ENCODE data around the gene VSTM1. TPM values are rescaled to one million over a fixed set of nuclear protein-coding genes. Genes with fewer than 3 reads are reported as not detected.
"Not testable (repeated sequence)": the region's sequence is repeated elsewhere in the genome, so short reads cannot be mapped to it uniquely, and the experiment has no call there.

VSTM1 gene, protein sequence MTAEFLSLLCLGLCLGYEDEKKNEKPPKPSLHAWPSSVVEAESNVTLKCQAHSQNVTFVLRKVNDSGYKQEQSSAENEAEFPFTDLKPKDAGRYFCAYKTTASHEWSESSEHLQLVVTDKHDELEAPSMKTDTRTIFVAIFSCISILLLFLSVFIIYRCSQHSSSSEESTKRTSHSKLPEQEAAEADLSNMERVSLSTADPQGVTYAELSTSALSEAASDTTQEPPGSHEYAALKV
- polyA plus RNA-seq: 1 to 10 TPM in 1 of 3 donors, not detected in 2; 1.1 TPM

- no peak within 1 kb of the TSS for H3K27ac Mint-ChIP-seq
- H3K9me3 Mint-ChIP-seq: no peaks in the 10 kb centered on the region
- H3K4me1 Mint-ChIP-seq: no peaks in the 10 kb centered on the region
- no peak for DNase-seq
- H3K27me3 Mint-ChIP-seq (ENCODE audit: low read depth in 3 of 3): peaks cover 2 to 12% (median 6%) of the 10 kb centered on the region in 3 donors
- no peaks in the 10 kb centered on the region for H3K36me3 Mint-ChIP-seq
- H3K4me3 Mint-ChIP-seq: no peak within 1 kb of the TSS
Measured at GRCh38 chr19:54063350-54064116, at the start of gene VSTM1. Gene VSTM1 (minus strand): TSS chr19:54063897. CDS start chr19:54063777, 120 bp downstream.

DNA sequence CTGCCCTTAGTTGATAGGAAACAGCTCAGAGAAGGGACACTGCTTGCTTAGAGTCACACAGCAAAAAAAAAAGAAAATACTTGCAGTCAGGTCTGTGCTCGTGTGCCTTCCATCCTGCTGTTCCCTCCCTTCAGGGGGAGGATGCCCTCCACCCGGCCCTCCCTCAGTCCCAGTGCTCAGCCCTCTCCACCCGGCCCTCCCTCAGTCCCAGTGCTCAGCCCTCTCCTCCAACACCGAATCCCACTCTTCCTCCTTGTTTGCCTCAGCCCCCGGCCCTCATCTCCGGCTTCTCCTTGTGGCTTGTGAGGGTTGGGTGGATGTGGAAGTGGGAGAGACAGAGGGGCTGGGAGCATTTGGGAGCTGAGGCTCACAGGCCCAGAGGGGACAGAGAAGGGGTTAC lies 46.0 kb upstream of the VSTM1 start:
- Mint-ChIP-seq H3K36me3 (peaks cover 7 to 20% (median 11%) of the 10 kb centered on the region in 3 donors), H3K4me1 (peaks cover 14 to 29% of the 10 kb centered on the region in 2 donors)
- DNase-seq: no peak

GRCh38 chr19:54108496-54108895 lies 44.8 kb upstream of the VSTM1 start:
- no peaks in the 10 kb centered on the region for H3K9me3 Mint-ChIP-seq
- no peak overlapping the region for H3K4me3 Mint-ChIP-seq
- H3K36me3 Mint-ChIP-seq: peaks cover 7 to 20% (median 11%) of the 10 kb centered on the region in 3 donors
- H3K27me3 Mint-ChIP-seq (ENCODE audit: low read depth in 3 of 3): peaks cover 0 to 4% (median 0%) of the 10 kb centered on the region in 3 donors
- H3K27ac Mint-ChIP-seq: no peak overlapping the region
- no peak for DNase-seq
- H3K4me1 Mint-ChIP-seq: peaks cover 5 to 19% of the 10 kb centered on the region in 2 donors

More for the DNA sequence above, 46.0 kb upstream of the VSTM1 start:
- peaks cover 0 to 6% (median 3%) of the 10 kb centered on the region in 3 donors for H3K27me3 Mint-ChIP-seq (ENCODE audit: low read depth in 3 of 3)
- no peak overlapping the region for H3K4me3 Mint-ChIP-seq
- H3K9me3 Mint-ChIP-seq: no peaks in the 10 kb centered on the region
- no peak overlapping the region for H3K27ac Mint-ChIP-seq

DNA sequence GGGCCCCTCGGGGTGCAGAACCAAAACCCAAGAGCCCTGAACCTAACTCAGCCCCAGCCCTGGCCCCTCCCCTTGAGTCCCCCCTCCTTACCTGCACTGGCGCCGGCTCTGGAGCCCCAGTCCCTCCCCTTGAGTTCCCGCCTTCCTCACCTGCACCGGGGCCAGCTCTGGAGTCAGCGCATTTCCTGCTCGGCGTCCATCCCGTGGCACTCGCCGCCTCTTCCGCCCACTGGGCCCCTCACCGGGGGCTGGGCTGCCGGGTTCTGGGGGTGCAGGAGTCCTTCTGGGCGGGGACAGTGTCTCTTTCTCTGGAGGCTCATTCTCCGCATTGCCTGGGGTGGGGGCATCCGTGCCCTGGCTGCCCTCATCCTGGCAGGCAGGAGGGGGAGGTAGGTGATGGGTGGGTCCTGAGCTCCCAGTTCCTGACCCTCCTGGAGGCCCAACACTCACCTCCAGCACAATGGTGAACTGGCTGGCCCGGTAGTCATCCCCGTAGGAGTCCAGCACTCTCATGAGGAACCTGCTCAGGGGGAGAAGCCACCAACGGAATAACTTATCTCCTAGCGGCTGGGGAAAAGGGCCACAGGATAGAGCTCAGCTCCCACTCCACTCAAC lies 44.3 kb upstream of the VSTM1 start:
- H3K4me1 Mint-ChIP-seq: peaks cover 9 to 19% of the 10 kb centered on the region in 2 donors
- H3K27me3 Mint-ChIP-seq (ENCODE audit: low read depth in 3 of 3): peaks cover 0 to 4% (median 0%) of the 10 kb centered on the region in 3 donors
- H3K36me3 Mint-ChIP-seq: peaks cover 7 to 20% (median 11%) of the 10 kb centered on the region in 3 donors
- no peak for DNase-seq
- H3K27ac Mint-ChIP-seq: no peak overlapping the region
- no peak overlapping the region for H3K4me3 Mint-ChIP-seq
- H3K9me3 Mint-ChIP-seq: no peaks in the 10 kb centered on the region

DNA sequence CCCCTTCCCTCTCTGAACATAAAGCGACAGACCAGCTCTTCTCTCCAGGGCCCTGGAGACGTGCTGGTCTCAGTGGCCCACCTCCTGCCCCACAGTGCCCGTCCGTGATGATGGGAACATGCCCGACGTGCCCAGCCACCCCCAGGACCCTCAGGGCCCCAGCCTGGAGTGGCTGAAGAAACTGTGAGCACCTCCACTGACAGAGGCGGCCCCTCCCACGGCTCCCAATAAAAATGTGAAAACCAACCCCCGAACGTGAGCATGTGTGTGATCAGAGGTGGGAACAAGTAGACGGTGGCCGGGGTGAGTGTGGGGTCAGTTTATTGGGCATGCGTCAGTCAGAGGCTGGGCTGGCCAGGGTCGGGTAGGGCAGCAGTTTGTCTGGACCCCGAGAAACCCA lies 43.0 kb upstream of the VSTM1 start:
- no peak for DNase-seq
- H3K4me3 Mint-ChIP-seq: no peak overlapping the region
- H3K27me3 Mint-ChIP-seq (ENCODE audit: low read depth in 3 of 3): peaks cover 4 to 9% (median 6%) of the 10 kb centered on the region in 3 donors
- no peaks in the 10 kb centered on the region for H3K9me3 Mint-ChIP-seq
- no peak overlapping the region for H3K27ac Mint-ChIP-seq
- H3K36me3 Mint-ChIP-seq: peaks cover 7 to 20% (median 11%) of the 10 kb centered on the region in 3 donors
- H3K4me1 Mint-ChIP-seq: peaks cover 16 to 26% of the 10 kb centered on the region in 2 donors

DNA sequence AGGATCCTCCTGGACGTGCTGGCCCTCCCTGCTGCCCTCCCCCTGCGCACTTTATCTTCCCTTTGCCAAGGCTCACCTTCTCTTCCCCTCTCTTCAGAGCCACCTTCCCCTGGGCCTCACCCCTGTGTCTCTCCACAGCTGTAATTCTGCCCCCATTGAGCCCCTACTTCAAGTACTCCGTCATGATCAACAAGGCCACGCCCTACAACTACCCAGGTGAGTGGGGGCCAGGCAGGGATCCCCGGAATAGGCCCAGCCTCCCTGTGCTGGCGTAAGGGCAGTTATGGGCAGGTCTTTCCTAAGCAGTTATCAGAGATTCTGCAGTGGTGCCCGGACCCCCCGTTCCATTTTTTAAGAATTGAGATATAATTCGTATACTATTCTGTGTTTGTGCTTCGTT lies 42.1 kb upstream of the VSTM1 start:
- Mint-ChIP-seq H3K4me1 (peaks cover 20 to 32% of the 10 kb centered on the region in 2 donors), H3K27ac (no peak overlapping the region), H3K36me3 (peaks cover 6 to 19% (median 9%) of the 10 kb centered on the region in 3 donors), H3K27me3 (ENCODE audit: low read depth in 3 of 3) (peaks cover 4 to 9% (median 6%) of the 10 kb centered on the region in 3 donors), H3K9me3 (no peaks in the 10 kb centered on the region), H3K4me3 (no peak overlapping the region)
- DNase-seq: no peak

- Mint-ChIP-seq H3K9me3 (no peaks in the 10 kb centered on the region), H3K4me3 (peak overlapping the region in 3 of 5 donors; percentile 17 to 46 (median 40)), H3K4me1 (peaks cover 20 to 32% of the 10 kb centered on the region in 2 donors), H3K27me3 (ENCODE audit: low read depth in 3 of 3) (peaks cover 4 to 9% (median 6%) of the 10 kb centered on the region in 3 donors), H3K36me3 (peaks cover 4 to 17% (median 7%) of the 10 kb centered on the region in 3 donors), H3K27ac (peak overlapping the region in 1 of 6 donors; percentile 30)
- DNase-seq: no peak
Measured at GRCh38 chr19:54104998-54105715, 41.5 kb upstream of the VSTM1 start.

GRCh38 chr19:54102421-54103169 lies 38.9 kb upstream of the VSTM1 start, which contains the start of gene NDUFA3:
Gene NDUFA3 (plus strand): TSS chr19:54102855. CDS start chr19:54102879, 24 bp downstream.
- peaks cover 4 to 9% (median 8%) of the 10 kb centered on the region in 3 donors for H3K27me3 Mint-ChIP-seq (ENCODE audit: low read depth in 3 of 3)
- H3K27ac Mint-ChIP-seq: peak within 1 kb of the TSS; percentile 91 to 98 (median 96)
- DNase-seq: peak; percentile 97 to 98 (median 97)
- peak within 1 kb of the TSS; percentile 96 to 99 (median 97) for H3K4me3 Mint-ChIP-seq
- peaks cover 20 to 32% of the 10 kb centered on the region in 2 donors for H3K4me1 Mint-ChIP-seq
- no peaks in the 10 kb centered on the region for H3K9me3 Mint-ChIP-seq
- H3K36me3 Mint-ChIP-seq: peaks cover 4 to 12% (median 6%) of the 10 kb centered on the region in 3 donors

- H3K4me1 Mint-ChIP-seq: peaks cover 28 to 40% of the 10 kb centered on the region in 2 donors
- no peaks in the 10 kb centered on the region for H3K9me3 Mint-ChIP-seq
- DNase-seq: no peak
- peak within 1 kb of the TSS in 5 of 6 donors; percentile 10 to 83 (median 58) for H3K27ac Mint-ChIP-seq
- H3K27me3 Mint-ChIP-seq (ENCODE audit: low read depth in 3 of 3): peaks cover 8 to 18% (median 12%) of the 10 kb centered on the region in 3 donors
- peak within 1 kb of the TSS; percentile 26 to 63 (median 55) for H3K4me3 Mint-ChIP-seq
- peaks cover 0 to 3% (median 0%) of the 10 kb centered on the region in 3 donors for H3K36me3 Mint-ChIP-seq
Measured at GRCh38 chr19:54100561-54100960, 36.9 kb upstream of the VSTM1 start, which contains the start of gene OSCAR. Gene OSCAR (minus strand): TSS chr19:54100803. CDS start chr19:54100792, 11 bp downstream.

- peaks cover 27 to 34% of the 10 kb centered on the region in 2 donors for H3K4me1 Mint-ChIP-seq
- H3K36me3 Mint-ChIP-seq, H3K27ac Mint-ChIP-seq, DNase-seq, H3K9me3 Mint-ChIP-seq, H3K4me3 Mint-ChIP-seq: not testable (repeated sequence)
- H3K27me3 Mint-ChIP-seq (ENCODE audit: low read depth in 3 of 3): peaks cover 8 to 18% (median 12%) of the 10 kb centered on the region in 3 donors
Measured at GRCh38 chr19:54099903-54100255, 36.2 kb upstream of the VSTM1 start.

DNA sequence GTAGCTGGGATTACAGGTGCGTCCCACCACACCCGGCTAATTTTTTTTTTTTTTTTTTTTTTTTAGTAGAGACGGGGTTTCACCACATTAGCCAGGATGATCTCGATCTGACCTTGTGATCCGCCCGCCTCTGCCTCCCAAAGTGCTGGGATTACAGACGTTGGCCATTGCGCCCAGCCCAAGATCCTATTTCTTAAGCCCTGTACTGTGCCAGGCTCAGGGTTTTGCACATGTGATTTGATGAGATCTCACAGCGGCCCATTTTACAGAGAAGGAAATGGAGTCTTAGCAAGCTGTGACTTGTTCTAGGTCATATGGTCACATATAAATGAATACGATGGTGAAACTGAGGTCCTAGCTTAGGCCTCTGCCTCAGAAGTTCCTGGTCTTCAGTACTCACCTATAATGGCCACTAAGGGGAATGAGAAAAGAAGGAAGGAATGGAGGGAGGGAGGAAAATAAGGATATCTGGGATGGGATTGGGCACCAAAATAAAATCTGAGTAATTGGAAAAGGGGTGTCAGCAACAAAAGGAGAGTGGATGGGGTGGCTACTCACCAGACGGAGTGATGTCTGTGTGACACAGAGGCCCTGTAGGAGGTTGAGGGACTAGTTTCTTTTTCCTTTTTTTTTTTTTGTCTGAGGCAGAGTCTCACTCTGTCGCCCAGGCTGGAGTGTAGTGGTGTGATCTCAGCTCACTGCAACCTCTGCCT lies 35.6 kb upstream of the VSTM1 start:
- no peak overlapping the region for H3K4me3 Mint-ChIP-seq
- peaks cover 7 to 18% (median 12%) of the 10 kb centered on the region in 3 donors for H3K27me3 Mint-ChIP-seq (ENCODE audit: low read depth in 3 of 3)
- H3K9me3 Mint-ChIP-seq: no peaks in the 10 kb centered on the region
- H3K27ac Mint-ChIP-seq: no peak overlapping the region
- H3K4me1 Mint-ChIP-seq: peaks cover 31 to 37% of the 10 kb centered on the region in 2 donors
- no peaks in the 10 kb centered on the region for H3K36me3 Mint-ChIP-seq
- no peak for DNase-seq

DNA sequence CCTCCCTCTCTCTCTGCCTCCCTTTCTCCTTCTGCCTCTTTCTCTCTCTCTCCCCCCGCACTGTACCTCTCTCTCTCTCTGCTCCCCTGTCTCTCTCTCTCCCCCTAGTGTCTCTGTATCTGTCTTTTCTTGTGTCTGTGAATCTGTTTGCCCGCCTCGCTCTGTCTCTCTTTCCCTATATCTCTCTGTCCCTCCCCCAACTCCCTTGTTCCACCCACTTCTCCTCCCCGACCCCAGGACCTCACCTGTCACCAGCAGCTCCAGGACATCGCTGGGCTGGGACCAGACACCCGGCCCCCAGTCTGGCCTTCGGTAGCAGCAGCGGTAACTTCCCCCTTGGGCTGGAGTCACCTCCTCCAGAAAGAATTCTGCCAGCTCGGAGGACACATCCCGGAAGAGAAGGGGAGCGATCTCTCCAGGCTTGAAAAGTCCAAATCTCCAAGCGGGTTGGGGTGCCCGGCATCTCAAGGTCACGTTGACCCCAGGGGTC lies 33.0 kb upstream of the VSTM1 start:
- Mint-ChIP-seq H3K9me3 (no peaks in the 10 kb centered on the region), H3K27ac (peak overlapping the region; percentile 73 to 92 (median 86)), H3K36me3 (no peaks in the 10 kb centered on the region), H3K4me1 (peaks cover 21 to 25% of the 10 kb centered on the region in 2 donors), H3K27me3 (ENCODE audit: low read depth in 3 of 3) (peaks cover 2 to 14% (median 11%) of the 10 kb centered on the region in 3 donors), H3K4me3 (peak overlapping the region; percentile 71 to 94 (median 79))
- DNase-seq: peak; percentile 35 to 55 (median 55)

All from immature natural killer cell (primary cell).